ENCODE data around the gene ABR.
"Not testable (repeated sequence)": the region's sequence is repeated elsewhere in the genome, so short reads cannot be mapped to it uniquely, and the experiment has no call there.

ABR gene

DNA sequence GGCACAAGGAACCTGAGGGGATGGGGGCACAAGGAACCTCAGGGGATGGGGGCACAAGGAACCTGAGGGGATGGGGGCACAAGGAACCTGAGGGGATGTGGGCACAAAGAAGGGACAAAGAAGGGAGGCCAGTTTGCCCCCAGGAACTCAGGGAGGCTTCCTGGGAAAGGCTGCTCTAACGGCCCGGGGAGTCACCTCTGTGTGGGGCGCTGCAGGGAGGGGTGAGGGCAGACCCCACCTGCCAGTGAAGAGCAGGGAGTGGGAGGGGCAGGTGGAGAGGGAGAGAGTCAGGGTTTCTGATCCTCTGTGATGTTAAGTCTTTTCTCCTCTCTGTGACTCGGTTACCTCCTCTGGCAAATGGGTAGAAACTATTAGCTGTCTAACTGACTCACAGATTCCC lies 125.1 kb downstream of the ABR start:
- Histone ChIP-seq H3K27me3 (replicated peaks) (no peaks in the 10 kb centered on the region), H3K4me3 (ENCODE audit: low read depth, low read length) (no peak overlapping the region), H3K36me3 (replicated peaks) (peaks cover 36% of the 10 kb centered on the region), H3K27ac (no peak overlapping the region)
- DNase-seq = no peak
- in situ Hi-C loops (cut with HindIII; ENCODE audit: low pct_ligation_motif_present, low sequenced_read_pairs) = no loop called here
- TF ChIP-seq, protein P1, sequence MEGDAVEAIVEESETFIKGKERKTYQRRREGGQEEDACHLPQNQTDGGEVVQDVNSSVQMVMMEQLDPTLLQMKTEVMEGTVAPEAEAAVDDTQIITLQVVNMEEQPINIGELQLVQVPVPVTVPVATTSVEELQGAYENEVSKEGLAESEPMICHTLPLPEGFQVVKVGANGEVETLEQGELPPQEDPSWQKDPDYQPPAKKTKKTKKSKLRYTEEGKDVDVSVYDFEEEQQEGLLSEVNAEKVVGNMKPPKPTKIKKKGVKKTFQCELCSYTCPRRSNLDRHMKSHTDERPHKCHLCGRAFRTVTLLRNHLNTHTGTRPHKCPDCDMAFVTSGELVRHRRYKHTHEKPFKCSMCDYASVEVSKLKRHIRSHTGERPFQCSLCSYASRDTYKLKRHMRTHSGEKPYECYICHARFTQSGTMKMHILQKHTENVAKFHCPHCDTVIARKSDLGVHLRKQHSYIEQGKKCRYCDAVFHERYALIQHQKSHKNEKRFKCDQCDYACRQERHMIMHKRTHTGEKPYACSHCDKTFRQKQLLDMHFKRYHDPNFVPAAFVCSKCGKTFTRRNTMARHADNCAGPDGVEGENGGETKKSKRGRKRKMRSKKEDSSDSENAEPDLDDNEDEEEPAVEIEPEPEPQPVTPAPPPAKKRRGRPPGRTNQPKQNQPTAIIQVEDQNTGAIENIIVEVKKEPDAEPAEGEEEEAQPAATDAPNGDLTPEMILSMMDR (IDR thresholded peaks at IDR 0.05; ENCODE audit: low read depth, low read length, missing control alignments) = no peak

DNA sequence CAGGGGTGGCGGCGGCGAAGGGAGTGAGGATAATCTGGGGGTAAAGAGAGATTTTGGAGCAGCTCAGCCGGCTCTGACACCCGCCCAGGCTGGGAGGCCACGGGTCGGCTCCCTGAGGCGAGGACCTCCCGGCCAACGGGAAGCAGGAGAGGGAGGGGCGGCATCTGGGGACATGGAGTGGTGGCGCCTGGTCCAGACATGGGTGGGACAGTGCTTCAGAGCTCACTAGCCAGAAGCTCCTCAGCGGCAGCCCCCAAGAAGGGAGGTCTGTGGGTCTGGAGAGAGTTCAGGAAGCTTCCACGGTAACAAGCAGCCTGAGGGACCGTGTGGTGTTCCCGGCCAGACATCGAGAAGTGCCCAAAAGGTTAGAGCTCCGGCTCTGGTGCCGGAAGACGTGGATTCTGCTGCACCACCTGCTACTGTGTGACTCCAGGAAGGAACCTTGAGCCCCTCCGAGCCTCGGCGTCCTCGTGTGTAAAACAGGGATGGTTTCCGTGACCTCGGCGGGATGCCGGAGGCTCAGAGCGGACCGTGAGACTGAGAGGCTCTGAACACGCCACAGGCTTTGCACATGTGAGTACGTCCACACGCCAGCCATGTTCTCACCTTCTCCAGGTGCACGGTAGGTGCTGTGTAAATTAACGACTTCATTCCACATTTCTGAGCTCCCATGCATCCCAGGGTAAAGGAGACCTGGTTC lies 126.0 kb downstream of the ABR start:
- peaks cover 38% of the 10 kb centered on the region for H3K36me3 ChIP-seq (replicated peaks)
- in situ Hi-C loops (cut with HindIII; ENCODE audit: low pct_ligation_motif_present, low sequenced_read_pairs) = no loop called here
- no peak for DNase-seq

DNA sequence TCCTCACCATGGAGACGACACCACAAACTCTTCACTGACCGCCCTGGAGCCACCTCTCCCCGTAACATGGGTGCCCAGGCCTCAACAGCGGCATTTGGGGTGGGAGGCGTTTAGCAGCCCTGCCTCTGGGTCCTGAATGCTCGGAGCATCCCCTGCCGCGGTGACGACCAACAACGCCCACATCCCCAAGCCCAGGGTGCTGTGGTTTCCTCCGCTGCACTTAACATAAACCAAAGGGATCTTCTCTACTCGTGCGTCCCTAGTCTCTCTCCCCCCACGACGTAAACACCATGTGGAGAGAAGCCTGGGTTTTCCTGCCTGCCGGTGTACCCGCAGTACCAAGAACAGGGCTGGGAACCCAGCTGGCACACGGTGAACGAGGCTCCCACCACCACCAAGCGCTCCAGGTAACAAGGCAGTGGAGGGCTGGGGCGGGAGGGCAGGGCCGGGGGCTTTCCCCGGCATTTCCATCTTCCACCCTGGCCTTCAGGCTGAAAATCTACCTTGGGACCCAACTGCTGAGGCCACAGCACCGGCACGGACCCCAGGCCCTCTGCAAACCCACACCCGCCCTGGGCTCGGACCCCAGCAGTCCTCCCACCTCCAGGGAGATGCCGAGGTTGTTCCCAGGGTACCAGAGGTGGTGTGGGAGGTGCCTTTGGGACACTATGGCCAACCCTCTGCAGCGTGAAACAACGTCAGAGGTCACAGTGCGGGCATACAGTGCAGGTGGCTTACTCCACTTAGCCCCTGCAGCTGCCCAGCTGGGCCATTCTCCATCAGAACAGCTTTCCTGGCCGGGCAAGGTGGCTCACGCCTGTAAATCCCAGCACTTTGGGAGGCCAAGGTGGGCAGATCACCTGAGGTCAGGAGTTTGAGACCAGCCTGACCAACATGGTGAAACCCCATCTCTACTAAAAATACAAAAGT lies 128.5 kb downstream of the ABR start:
- Histone ChIP-seq H3K36me3 (replicated peaks) (peaks cover 33% of the 10 kb centered on the region), H3K27ac (no peak overlapping the region), H3K4me3 (ENCODE audit: low read depth, low read length) (no peak overlapping the region), H3K27me3 (replicated peaks) (no peaks in the 10 kb centered on the region)
- TF ChIP-seq, protein P1 (IDR thresholded peaks at IDR 0.05; ENCODE audit: low read depth, low read length, missing control alignments) = no peak
- DNase-seq = no peak
- in situ Hi-C loops (cut with HindIII; ENCODE audit: low pct_ligation_motif_present, low sequenced_read_pairs) = no loop called here

More for the DNA sequence above, 126.0 kb downstream of the ABR start:
- Histone ChIP-seq H3K27ac (no peak overlapping the region), H3K27me3 (replicated peaks) (no peaks in the 10 kb centered on the region), H3K4me3 (ENCODE audit: low read depth, low read length) (no peak overlapping the region)
- TF ChIP-seq, protein P1 (IDR thresholded peaks at IDR 0.05; ENCODE audit: low read depth, low read length, missing control alignments) = no peak

DNA sequence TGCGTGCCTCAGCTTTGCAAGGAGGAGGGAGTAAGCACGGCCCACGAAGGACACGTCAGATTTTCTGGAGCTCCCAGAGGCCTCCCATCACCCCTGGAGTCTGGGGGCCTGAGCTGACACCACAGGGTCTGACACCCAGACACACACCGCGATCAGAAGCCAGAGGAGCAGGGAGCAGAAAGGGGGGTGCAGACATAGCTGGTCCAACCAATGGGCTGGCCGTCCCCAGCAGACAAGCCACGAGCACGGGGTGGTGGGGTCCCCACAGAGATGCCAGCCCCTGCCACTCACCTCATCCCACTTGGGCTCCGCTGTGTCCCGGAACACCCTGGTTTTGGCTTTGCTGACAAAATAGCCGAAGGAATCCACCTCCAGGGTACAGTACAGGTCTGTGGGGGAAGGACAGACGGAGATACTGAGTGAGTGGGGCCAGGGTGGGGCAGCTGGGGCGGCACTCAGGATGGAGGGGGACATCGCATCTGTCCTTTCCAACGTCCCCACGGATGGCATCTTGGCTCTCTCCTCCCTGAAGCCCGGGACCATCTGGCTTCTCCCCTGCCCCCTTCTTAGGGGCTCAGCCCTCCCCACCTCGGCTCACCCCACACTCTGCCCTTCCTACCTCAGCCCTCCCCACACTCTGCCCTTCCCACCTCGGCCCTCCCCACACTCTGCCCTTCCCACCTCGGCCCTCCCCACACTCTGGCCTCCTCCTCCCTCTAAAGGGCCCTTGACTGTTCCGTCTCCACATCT lies 129.4 kb downstream of the ABR start:
- no peak for DNase-seq
- in situ Hi-C loops (cut with HindIII; ENCODE audit: low pct_ligation_motif_present, low sequenced_read_pairs) = no loop called here
- Histone ChIP-seq H3K27ac (no peak overlapping the region), H3K27me3 (replicated peaks) (no peaks in the 10 kb centered on the region), H3K4me3 (ENCODE audit: low read depth, low read length) (no peak overlapping the region), H3K36me3 (replicated peaks) (peaks cover 28% of the 10 kb centered on the region)
- TF ChIP-seq, protein P1 (IDR thresholded peaks at IDR 0.05; ENCODE audit: low read depth, low read length, missing control alignments) = no peak

DNA sequence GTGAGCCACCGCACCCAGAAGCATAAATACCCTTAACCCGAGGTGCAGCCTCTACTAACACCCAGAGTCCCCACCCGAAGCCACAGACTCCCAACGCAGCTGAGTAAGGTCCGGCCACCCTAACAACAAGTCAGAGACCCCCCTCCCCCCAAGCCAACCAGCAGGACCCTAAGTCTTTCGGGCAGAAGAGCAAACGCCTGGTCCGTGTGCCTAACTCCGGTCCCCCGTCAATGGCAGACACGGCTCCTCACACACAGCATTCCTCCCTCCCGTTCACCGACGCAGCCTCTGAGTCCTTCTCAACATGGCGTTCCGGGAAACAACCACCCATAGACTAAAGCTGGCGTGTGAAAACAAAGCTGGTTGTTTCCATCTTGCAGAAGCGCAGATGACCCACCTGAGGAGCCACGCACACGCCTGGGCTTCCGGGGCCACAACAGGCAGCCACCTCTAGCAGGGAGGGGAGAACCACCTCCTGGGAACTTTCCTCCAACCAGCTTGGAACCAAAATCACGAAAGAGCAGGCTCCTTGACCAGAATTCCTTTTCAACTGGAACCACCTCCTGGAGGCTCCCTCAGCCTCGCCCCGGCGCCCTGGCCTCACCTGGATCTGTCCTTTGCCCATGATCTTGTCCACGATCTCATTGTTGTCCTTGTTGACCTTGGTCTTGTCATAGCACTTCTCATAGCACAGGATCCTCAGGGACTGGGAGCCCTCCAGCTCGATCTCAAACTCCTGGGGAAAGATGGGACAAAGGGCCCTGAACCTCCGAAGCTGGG lies 130.1 kb downstream of the ABR start:
- no peak overlapping the region for H3K27ac ChIP-seq
- H3K4me3 ChIP-seq (ENCODE audit: low read depth, low read length) = no peak overlapping the region
- no peak for DNase-seq
- TF ChIP-seq, protein P1 (IDR thresholded peaks at IDR 0.05; ENCODE audit: low read depth, low read length, missing control alignments) = no peak
- peaks cover 23% of the 10 kb centered on the region for H3K36me3 ChIP-seq (replicated peaks)
- in situ Hi-C loops (cut with HindIII; ENCODE audit: low pct_ligation_motif_present, low sequenced_read_pairs) = no loop called here
- H3K27me3 ChIP-seq (replicated peaks) = no peaks in the 10 kb centered on the region

DNA sequence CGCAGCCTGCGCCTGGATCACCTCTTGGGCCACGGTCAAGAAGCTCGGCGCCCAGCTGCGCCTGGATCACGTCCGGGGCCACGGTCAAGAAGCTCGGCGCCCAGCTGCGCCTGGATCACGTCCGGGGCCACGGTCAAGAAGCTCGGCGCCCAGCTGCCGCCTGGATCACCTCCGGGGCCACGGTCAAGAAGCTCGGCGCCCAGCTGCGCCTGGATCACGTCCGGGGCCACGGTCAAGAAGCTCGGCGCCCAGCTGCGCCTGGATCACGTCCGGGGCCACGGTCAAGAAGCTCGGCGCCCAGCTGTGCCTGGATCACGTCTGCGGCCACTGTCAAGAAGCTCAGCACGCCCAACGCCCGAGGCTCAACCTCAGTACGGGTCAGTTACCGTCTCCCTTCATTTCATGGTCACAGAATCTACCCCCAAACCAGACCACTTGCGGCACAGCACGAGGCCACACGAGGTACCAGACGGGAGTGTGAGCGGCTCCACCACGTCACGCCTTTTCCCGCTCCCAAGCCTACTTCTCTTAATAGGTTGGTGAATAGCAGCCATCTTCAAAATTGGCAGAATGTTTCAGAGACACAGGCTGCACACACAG lies 131.2 kb downstream of the ABR start:
- in situ Hi-C loops (cut with HindIII; ENCODE audit: low pct_ligation_motif_present, low sequenced_read_pairs); DNase-seq: not testable (repeated sequence)
- H3K36me3 ChIP-seq (replicated peaks) = peaks cover 18% of the 10 kb centered on the region

More for the DNA sequence above, 131.2 kb downstream of the ABR start:
- not testable (repeated sequence) for H3K27me3 ChIP-seq (replicated peaks); H3K4me3 ChIP-seq (ENCODE audit: low read depth, low read length); H3K27ac ChIP-seq

All from brain microvascular endothelial cell (primary cell).